CD4-positive, alpha-beta T cell treated with Interferon alpha-2 for 1 hour (primary cell): ENCODE measurements around the gene UCKL1.
"Not testable (repeated sequence)": the region's sequence is repeated elsewhere in the genome, so short reads cannot be mapped to it uniquely, and the experiment has no call there.

ENCODE experiments used
- DNase-seq, 2 donors: peaks; one replicate each; pipeline ENCODE4 v3.0.0-alpha.2; 2020 to 2022

UCKL1 gene

GRCh38 chr20:63917811-63918210 lies 38.4 kb downstream of the UCKL1 start:
- DNase-seq = no peak

- not testable (repeated sequence) for DNase-seq
Observed at GRCh38 chr20:63916371-63916939, 39.8 kb downstream of the UCKL1 start.

GRCh38 chr20:63915471-63915870 lies 40.7 kb downstream of the UCKL1 start:
- no peak for DNase-seq

- DNase-seq = no peak
Observed at GRCh38 chr20:63913768-63914167, 42.4 kb downstream of the UCKL1 start.

- DNase-seq = peak in 1 of 2 donors; percentile 4
Observed at GRCh38 chr20:63911176-63911575, 45.0 kb downstream of the UCKL1 start.

- DNase-seq = no peak
Observed at GRCh38 chr20:63908008-63908682, 48.1 kb downstream of the UCKL1 start.

- DNase-seq = peak in 1 of 2 donors; percentile 22
Observed at GRCh38 chr20:63903796-63904561, 52.2 kb downstream of the UCKL1 start.

- DNase-seq = no peak
Observed at GRCh38 chr20:63900413-63900812, 55.8 kb downstream of the UCKL1 start.

GRCh38 chr20:63898882-63899558 lies 57.2 kb downstream of the UCKL1 start:
- peak in 1 of 2 donors; percentile 12 for DNase-seq

GRCh38 chr20:63897978-63898561 lies 58.1 kb downstream of the UCKL1 start:
- DNase-seq = no peak

- DNase-seq = peak; percentile 13 to 59
Observed at GRCh38 chr20:63896264-63897105, 59.7 kb downstream of the UCKL1 start.

GRCh38 chr20:63895952-63896263 lies 60.3 kb downstream of the UCKL1 start:
- DNase-seq = peak in 1 of 2 donors; percentile 58

GRCh38 chr20:63895202-63895951 lies 60.8 kb downstream of the UCKL1 start:
- DNase-seq = no peak

- DNase-seq = peak; percentile 97 to 98
Observed at GRCh38 chr20:63894358-63895201, 61.6 kb downstream of the UCKL1 start, which contains the start of gene DNAJC5. Gene DNAJC5, plus strand, starts transcription at chr20:63895126. Its CDS starts 33,220 bp downstream, at chr20:63928346.

GRCh38 chr20:63893999-63894357 lies 62.2 kb downstream of the UCKL1 start:
- no peak for DNase-seq

- DNase-seq = no peak
Observed at GRCh38 chr20:63892402-63892801, 63.8 kb downstream of the UCKL1 start.

- no peak for DNase-seq
Observed at GRCh38 chr20:63891061-63892002, 64.9 kb downstream of the UCKL1 start.

GRCh38 chr20:63890616-63891015 lies 65.6 kb downstream of the UCKL1 start:
- DNase-seq = no peak

- no peak for DNase-seq
Observed at GRCh38 chr20:63890201-63890576, 66.0 kb downstream of the UCKL1 start.
